BE2C (cell line): ENCODE measurements around the gene HTR2C.
A peak's percentile ranks its signal among the peaks of the same experiment; 100 is the strongest.

Experiments
- DNase-seq: peaks from one replicate; pipeline ENCODE4 v3.0.0-alpha.2; 2020
- H3K27me3 ChIP-seq: fragments of 250-450 bp; sonication (Bioruptor Pico); 2 replicates; pipeline ENCODE4 v1.5.1; 2020; ENCODE audit warnings: mild to moderate bottlenecking
- H3K36me3 ChIP-seq: fragments of 250-450 bp; sonication (Bioruptor Pico); 2 replicates; pipeline ENCODE4 v1.5.1; 2020; ENCODE audit warnings: mild to moderate bottlenecking
- H3K4me1 ChIP-seq: fragments of 250-450 bp; sonication (Bioruptor Pico); 2 replicates; pipeline ENCODE4 v1.5.1; 2020
- H3K4me3 ChIP-seq: 2 replicates; pipeline ENCODE4 v1.5.1; 2011; ENCODE audit warnings: low read depth, low read length
- H3K9me3 ChIP-seq: fragments of 250-450 bp; sonication (Bioruptor Pico); 2 replicates; pipeline ENCODE4 v1.5.1; 2020
- TF ChIP-seq, protein P1 (sequence below): IDR thresholded peaks from 2 replicates; pipeline ENCODE4 v1.5.1; 2012; ENCODE audit warnings: mild to moderate bottlenecking, low read depth, low read length

Gene HTR2C

DNA sequence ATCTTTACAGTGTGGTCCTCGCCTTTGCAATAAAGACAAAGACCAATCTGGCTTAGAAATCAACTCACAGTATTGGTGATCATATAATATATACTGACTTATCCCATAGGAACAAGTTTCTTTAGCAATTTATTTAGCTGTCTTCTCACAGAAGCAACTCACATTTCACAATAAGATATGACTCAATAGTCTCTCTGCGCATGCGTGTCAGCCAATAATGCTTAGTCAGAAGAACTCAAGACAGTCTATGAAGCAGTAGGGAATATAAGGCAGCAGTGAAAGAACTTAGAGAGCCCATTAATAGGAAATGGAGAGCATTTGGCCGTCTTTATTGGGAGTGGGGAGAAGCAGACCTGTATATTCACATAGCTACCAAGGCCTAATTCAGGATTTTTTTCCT lies 216.8 kb downstream of the HTR2C start:
- TF ChIP-seq, protein P1, sequence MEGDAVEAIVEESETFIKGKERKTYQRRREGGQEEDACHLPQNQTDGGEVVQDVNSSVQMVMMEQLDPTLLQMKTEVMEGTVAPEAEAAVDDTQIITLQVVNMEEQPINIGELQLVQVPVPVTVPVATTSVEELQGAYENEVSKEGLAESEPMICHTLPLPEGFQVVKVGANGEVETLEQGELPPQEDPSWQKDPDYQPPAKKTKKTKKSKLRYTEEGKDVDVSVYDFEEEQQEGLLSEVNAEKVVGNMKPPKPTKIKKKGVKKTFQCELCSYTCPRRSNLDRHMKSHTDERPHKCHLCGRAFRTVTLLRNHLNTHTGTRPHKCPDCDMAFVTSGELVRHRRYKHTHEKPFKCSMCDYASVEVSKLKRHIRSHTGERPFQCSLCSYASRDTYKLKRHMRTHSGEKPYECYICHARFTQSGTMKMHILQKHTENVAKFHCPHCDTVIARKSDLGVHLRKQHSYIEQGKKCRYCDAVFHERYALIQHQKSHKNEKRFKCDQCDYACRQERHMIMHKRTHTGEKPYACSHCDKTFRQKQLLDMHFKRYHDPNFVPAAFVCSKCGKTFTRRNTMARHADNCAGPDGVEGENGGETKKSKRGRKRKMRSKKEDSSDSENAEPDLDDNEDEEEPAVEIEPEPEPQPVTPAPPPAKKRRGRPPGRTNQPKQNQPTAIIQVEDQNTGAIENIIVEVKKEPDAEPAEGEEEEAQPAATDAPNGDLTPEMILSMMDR: no peak
- Histone ChIP-seq H3K36me3 (no peaks in the 10 kb centered on the region), H3K4me1 (no peaks in the 10 kb centered on the region), H3K27me3 (no peaks in the 10 kb centered on the region), H3K9me3 (no peaks in the 10 kb centered on the region), H3K4me3 (no peak overlapping the region)
- DNase-seq: no peak

DNA sequence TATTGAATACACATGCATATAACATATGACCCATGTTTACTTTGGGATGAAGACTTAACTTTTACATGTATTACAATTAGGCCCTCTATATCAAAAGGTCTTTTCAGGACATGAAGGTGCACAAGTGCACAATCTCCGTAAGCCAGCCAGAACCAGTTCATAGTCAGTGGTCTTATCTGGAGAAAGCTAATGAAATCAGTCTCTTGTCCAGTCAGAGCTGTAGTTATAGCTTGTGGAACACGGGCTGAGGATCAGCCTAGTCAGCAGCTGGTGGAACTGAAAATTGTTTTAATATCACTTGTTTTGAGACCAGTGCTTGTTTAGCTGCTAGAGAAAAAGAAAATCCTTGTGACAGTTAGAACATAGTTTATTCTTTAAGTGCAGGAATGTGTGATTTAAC lies 235.6 kb downstream of the HTR2C start:
- TF ChIP-seq, protein P1: no peak

DNA sequence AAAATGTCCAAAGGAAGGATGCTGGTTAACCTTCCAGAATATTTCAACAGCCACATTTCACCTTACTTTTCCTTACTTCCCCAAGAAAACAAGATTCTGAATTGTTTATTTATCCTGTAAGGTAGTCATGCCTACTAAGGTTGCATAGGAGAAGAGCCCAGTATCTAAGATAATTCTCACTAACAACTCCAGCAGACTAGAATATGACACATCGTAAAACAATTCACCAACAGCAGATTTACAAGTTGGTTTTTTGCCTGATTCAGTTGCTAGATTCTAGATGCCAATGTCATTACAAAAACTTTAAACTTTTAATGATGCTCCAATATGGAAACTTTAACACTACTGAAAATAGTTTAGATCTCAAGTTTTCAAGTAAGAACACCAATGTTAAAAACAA lies 257.2 kb downstream of the HTR2C start:
- TF ChIP-seq, protein P1: no peak
- Histone ChIP-seq H3K27me3 (no peaks in the 10 kb centered on the region), H3K9me3 (no peaks in the 10 kb centered on the region), H3K36me3 (no peaks in the 10 kb centered on the region), H3K4me1 (no peaks in the 10 kb centered on the region), H3K4me3 (no peak overlapping the region)
- DNase-seq: no peak

More for the DNA sequence above, 235.6 kb downstream of the HTR2C start:
- peak; percentile 22 for DNase-seq
- H3K4me1 ChIP-seq: no peaks in the 10 kb centered on the region; the same call in 1 of the 2 replicates
- no peaks in the 10 kb centered on the region for H3K36me3 ChIP-seq
- no peaks in the 10 kb centered on the region for H3K9me3 ChIP-seq
- H3K27me3 ChIP-seq: no peaks in the 10 kb centered on the region
- no peak overlapping the region; the same call in 1 of the 2 replicates for H3K4me3 ChIP-seq

DNA sequence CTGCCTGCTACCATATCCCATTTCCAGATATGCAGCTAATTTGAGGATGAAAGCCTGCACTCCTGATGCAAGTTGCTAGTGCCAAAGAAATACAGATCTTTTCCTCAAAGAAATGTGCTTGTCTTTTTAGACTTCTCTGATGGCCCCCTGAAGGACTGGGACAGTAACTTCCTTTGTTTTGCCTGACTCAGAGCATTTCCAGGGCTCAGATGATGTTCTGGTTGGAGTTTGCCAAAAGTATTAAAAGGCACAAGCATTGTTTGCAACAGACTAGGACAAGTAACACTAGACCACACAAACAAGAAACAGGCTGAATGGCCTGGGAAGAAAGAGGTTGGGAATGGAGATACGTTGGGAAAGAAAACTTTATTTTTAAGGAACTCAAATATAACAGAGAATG lies 258.3 kb downstream of the HTR2C start:
- DNase-seq: no peak
- TF ChIP-seq, protein P1: no peak

DNA sequence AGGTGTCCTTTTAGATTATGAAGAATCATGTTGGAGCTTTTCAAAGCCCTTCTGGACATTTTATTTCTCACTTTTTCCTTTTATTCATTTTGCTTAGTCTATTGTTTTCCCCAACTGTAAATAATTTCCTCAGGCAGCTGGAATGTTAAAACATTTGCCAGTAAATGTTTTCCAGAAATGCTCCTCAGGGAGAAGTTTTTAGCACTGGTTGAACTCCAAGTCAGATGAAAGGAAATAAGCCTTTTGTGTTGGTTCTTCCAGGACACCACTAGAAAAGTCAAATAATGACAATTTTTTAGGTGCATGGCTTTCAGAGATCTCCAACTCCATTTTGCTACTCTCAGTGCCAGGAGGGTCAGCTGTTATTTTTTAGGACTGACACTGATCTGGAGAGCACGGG lies 305.6 kb downstream of the HTR2C start:
- no peaks in the 10 kb centered on the region for H3K9me3 ChIP-seq
- TF ChIP-seq, protein P1: no peak
- DNase-seq: no peak
- H3K4me1 ChIP-seq: no peaks in the 10 kb centered on the region
- no peak overlapping the region for H3K4me3 ChIP-seq
- H3K36me3 ChIP-seq: no peaks in the 10 kb centered on the region
- no peaks in the 10 kb centered on the region for H3K27me3 ChIP-seq

More for the DNA sequence above, 258.3 kb downstream of the HTR2C start:
- H3K27me3 ChIP-seq: no peaks in the 10 kb centered on the region
- no peaks in the 10 kb centered on the region for H3K9me3 ChIP-seq
- no peak overlapping the region for H3K4me3 ChIP-seq
- H3K4me1 ChIP-seq: no peaks in the 10 kb centered on the region
- H3K36me3 ChIP-seq: no peaks in the 10 kb centered on the region

DNA sequence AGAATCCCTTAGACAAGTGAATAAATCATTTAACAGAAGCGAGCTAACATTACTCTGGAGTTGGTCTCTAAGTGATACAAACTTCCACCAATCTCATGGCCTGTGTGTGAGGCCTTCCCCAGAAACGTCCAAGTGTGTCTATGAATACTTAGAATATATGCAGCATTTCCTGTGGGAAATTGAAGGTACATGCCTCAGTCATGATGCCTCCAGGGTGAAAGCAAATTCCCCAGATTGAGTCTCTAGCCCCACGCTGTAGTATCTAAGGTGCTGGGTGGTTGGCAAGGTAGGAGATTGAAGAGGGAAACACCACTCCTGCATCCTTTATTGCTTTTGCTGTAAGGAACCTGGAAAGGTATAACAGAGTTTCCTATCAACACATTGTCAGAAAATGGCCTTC lies 319.7 kb downstream of the HTR2C start:
- no peak for DNase-seq
- Histone ChIP-seq H3K27me3 (no peaks in the 10 kb centered on the region), H3K9me3 (no peaks in the 10 kb centered on the region), H3K4me1 (no peaks in the 10 kb centered on the region), H3K4me3 (no peak overlapping the region), H3K36me3 (no peaks in the 10 kb centered on the region)
- TF ChIP-seq, protein P1: no peak
